Raji (cell line): Measurements from ENCODE around the gene FIG4.
A peak's percentile ranks its signal among the peaks of the same experiment; 100 is the strongest.

Experiments used
- POLR2A ChIP-seq: IDR thresholded peaks from 2 replicates; pipeline ENCODE4 v1.6.1; 2011; ENCODE audit warnings: low read depth, low read length, control low read depth; ENCODE audit not compliant: insufficient read depth

Gene FIG4

GRCh38 chr6:109690737-109691621, at the start of gene FIG4, which contains the start of gene AK9:
Gene FIG4, plus strand, starts transcription at chr6:109691296. Its CDS starts 140 bp downstream, at chr6:109691436.
Gene AK9, minus strand, starts transcription at chr6:109691202. Its CDS starts 15,457 bp downstream, at chr6:109675745.
- TF ChIP-seq POLR2A, result peak; percentile 61; the same call in 1 of the 2 replicates

- TF ChIP-seq POLR2A, result no peak
Measured at GRCh38 chr6:109644131-109644530, 47.0 kb upstream of the FIG4 start.

- no peak for TF ChIP-seq POLR2A
Measured at GRCh38 chr6:109653264-109653663, 37.8 kb upstream of the FIG4 start.

DNA sequence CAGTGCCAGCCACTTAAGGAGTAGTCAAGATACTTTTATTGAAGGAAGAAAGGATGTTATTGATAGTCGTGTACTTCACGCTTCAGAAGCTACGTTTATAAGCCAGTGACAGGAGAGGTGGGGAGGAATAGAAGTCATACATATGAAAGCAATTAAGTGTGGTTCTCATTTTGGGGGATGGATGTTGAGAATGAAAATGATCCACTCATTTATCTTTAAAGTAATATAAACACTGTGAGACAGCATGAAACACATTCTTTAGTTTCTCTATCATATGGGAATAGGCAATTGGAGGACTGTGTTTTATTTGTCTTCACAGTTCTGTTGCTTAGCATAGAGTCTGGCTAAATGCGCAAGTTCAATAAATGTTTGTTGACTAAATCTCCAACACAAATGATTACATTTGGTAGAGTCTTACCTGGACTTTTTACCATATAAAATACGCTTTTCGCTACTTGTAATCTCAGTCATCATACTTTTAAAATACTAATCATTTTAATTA, 35.3 kb upstream of the FIG4 start:
- no peak for TF ChIP-seq POLR2A

- TF ChIP-seq POLR2A, result no peak
Measured at GRCh38 chr6:109660526-109661320, 30.4 kb upstream of the FIG4 start.

GRCh38 chr6:109662192-109662591, 28.9 kb upstream of the FIG4 start:
- no peak for TF ChIP-seq POLR2A

DNA sequence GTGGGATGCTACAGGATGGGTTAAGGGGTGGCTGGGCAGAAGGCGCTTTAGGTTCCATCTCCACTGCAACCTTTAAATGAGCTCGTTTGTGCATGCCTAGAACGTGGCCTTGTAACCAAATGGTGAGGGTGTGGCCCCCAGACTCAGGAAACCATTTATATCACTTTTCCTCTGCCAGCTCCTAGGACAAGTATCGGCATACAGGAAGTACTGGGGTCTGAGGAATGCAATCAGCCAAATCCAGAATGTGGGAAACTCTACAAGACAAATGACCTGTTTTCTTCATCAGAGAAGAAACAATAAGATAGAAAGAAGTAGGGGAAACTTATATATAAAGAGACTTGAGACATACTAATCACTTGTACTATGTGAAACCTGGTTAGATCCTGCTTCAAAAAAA, 21.3 kb upstream of the FIG4 start:
- TF ChIP-seq POLR2A, result no peak

DNA sequence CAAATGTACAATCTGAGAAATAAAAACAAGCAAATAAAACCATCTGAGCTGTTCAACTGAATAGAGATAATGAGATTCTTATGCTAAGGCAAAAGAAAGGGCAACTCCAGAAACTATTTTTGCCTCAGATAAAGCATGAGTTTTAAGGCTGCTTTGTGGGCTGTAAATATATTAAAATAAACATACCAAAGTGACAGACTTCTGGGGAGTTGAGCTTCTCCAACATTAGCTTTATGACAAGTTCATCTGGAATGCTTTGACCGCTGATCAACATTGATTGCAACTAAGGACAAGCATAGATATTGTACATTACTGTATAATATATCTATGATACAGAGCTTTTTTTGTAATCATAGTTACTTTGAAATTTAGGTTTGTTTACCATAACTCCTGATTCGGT, 19.4 kb upstream of the FIG4 start:
- TF ChIP-seq POLR2A, result no peak

GRCh38 chr6:109672175-109672574, 18.9 kb upstream of the FIG4 start:
- TF ChIP-seq POLR2A, result no peak

DNA sequence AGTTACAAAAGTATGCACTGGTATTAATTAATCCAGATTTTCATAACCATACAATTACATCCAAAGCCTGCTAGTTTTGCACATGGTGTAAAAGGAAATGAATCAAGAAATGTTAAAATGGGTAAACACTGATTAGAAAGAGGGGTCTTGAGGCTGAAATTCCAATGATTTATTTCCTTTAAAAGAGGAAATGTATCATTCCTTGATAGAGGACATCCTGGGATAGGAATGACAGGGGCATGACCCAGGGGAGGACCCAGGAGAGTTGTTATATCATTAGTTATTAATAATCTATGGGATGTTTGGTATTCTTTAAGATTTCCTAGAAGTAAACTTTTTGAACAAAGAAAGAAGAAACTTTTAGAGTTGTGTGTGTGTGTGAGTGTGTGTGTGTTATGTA, 18.3 kb upstream of the FIG4 start:
- no peak for TF ChIP-seq POLR2A

GRCh38 chr6:109676724-109677123, 14.4 kb upstream of the FIG4 start:
- TF ChIP-seq POLR2A, result no peak

DNA sequence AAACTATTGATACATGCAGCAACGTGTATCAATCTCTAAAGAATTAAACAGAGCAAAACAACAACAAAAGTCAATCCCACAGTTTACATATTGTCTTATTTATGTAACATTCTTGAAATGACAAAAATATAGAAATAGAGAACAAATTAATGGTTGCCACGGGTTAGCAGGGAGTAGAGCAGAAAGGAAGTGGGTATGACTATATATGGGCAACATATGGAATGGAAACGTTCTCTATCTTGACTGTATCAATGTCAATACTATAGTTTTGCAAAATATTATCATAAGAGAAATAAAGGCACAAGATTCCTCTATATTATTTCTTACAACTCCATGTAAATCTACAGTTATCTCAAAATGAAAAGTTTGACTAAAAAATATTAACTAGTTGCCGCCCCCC, 12.9 kb upstream of the FIG4 start:
- TF ChIP-seq POLR2A, result no peak

- no peak for TF ChIP-seq POLR2A
Measured at GRCh38 chr6:109686566-109687265, 4.4 kb upstream of the FIG4 start.

DNA sequence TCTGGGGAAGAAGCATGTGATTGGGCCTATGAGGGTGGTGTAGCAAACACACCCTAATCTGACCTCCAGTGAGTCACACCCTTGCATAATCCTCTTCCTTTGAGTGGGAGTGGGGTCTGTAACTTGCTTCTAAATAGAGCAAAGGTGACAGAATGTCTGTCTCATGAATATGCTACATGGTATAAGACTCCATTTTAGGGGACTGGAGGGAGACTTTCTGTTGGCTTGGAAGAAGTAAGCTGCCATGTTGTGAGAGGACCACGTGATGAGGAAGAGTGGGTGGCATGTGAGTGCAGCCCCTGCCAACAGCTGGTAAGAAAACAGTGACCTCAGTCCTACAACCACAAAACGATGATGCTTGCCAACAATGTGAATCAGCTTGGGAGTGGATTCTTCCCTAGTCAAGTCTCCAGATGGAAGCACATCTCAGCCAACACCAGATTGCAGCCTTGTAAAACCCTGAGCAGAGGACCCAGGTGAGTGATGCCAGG, 3.8 kb upstream of the FIG4 start:
- no peak for TF ChIP-seq POLR2A

DNA sequence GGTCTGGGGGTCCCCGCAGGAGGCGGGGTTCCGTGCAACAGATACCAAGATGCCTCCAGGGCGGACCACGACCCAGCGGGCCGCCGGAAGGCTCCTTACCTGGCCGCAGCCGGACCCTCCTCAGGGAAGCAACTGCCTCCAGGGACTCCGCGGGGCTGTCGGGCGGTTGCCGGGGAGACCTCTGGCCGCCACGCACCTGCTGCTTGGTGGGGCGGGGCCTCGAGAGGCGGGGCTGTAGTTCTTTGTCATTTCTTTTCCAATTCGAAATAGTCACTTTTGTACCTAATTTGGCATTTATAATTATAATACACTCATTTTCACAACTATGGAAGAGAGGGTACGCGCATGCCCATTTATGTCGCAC, 741 bp upstream of the FIG4 start:
- TF ChIP-seq POLR2A, result no peak
